Left forelimb (tissue), 1 donor: ENCODE measurements around the gene PTCRA.

Experiments used
- DNase-seq: peaks from one replicate; pipeline ENCODE4 v3.0.0-alpha.2; 2018; ENCODE audit warnings: low spot score

Gene PTCRA

GRCh38 chr6:42973926-42974325 is 58.1 kb downstream of the PTCRA start:
- DNase-seq, result no peak

DNA sequence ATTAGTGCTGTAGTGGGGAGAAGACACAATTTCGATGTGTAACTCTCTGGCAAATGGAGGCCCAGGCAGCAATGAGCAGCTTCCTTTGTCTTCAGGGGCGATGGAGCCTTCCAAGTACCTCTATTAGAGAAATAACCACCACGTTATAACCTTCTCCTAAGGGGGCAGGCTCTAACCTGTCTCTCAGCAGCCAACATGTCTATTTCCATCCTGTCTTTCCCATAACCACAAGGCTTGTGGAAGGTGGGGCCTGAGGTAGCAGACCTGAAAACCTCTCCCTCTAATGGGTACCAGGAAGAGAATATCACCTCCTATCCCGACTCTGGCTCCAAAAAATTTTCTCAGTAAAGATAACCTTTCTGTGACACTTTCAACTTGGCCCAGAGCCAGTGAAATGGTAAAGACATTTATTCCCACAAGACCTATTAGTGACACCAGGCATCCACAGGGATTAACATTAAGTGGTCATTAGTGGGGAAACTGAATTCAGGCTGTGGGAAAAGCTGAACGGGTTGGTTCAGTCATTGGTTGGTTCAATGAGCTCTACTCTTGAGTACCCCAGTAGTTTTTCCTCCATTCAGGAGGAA is 59.2 kb downstream of the PTCRA start:
- DNase-seq, result no peak
